ENCODE data around the gene SLC26A2. TPM values are rescaled to one million over a fixed set of nuclear protein-coding genes. Genes with fewer than 3 reads are reported as not detected.
"Not testable (repeated sequence)": the region's sequence is repeated elsewhere in the genome, so short reads cannot be mapped to it uniquely, and the experiment has no call there.

Gene SLC26A2
- total RNA-seq, 1 donor from 2014 or later, result 7.7 TPM

- H3K27ac Mint-ChIP-seq, result no peak overlapping the region
These were observed 62.1 kb downstream of the SLC26A2 start for GRCh38 chr5:150022681-150023080.

GRCh38 chr5:150023136-150023535 is 62.6 kb downstream of the SLC26A2 start:
- no peak overlapping the region for H3K4me3 Mint-ChIP-seq (ENCODE audit: low read depth)
- intact Hi-C loops (cut with micrococcal nuclease), result no loop called here
- H3K27ac Mint-ChIP-seq, result no peak overlapping the region
- H3K9me3 Mint-ChIP-seq, result no peaks in the 10 kb centered on the region
- peaks cover 16% of the 10 kb centered on the region for H3K4me1 Mint-ChIP-seq (ENCODE audit: low read depth)
- peaks cover 78% of the 10 kb centered on the region for H3K36me3 Mint-ChIP-seq (ENCODE audit: low read depth)
- H3K27me3 Mint-ChIP-seq (ENCODE audit: low read depth), result no peaks in the 10 kb centered on the region
- no peak for DNase-seq (ENCODE audit: low spot score)

More at GRCh38 chr5:150022681-150023080, 62.1 kb downstream of the SLC26A2 start:
- H3K4me1 Mint-ChIP-seq (ENCODE audit: low read depth), result peaks cover 16% of the 10 kb centered on the region
- intact Hi-C loops (cut with micrococcal nuclease), result no loop called here
- H3K36me3 Mint-ChIP-seq (ENCODE audit: low read depth), result peaks cover 77% of the 10 kb centered on the region
- no peak overlapping the region for H3K4me3 Mint-ChIP-seq (ENCODE audit: low read depth)
- H3K27me3 Mint-ChIP-seq (ENCODE audit: low read depth), result no peaks in the 10 kb centered on the region
- no peaks in the 10 kb centered on the region for H3K9me3 Mint-ChIP-seq
- DNase-seq (ENCODE audit: low spot score), result no peak

GRCh38 chr5:150024346-150024984 is 63.9 kb downstream of the SLC26A2 start:
- H3K9me3 Mint-ChIP-seq, result no peaks in the 10 kb centered on the region
- H3K27ac Mint-ChIP-seq, result no peak overlapping the region
- no peaks in the 10 kb centered on the region for H3K27me3 Mint-ChIP-seq (ENCODE audit: low read depth)
- intact Hi-C loops (cut with micrococcal nuclease), result no loop called here
- H3K36me3 Mint-ChIP-seq (ENCODE audit: low read depth), result peaks cover 76% of the 10 kb centered on the region
- no peak for DNase-seq (ENCODE audit: low spot score)
- H3K4me1 Mint-ChIP-seq (ENCODE audit: low read depth), result peaks cover 14% of the 10 kb centered on the region
- H3K4me3 Mint-ChIP-seq (ENCODE audit: low read depth), result no peak overlapping the region

GRCh38 chr5:150026682-150027172 is 66.2 kb downstream of the SLC26A2 start:
- no peak for DNase-seq (ENCODE audit: low spot score)
- intact Hi-C loops (cut with micrococcal nuclease), result no loop called here
- no peak overlapping the region for H3K27ac Mint-ChIP-seq
- peaks cover 6% of the 10 kb centered on the region for H3K4me1 Mint-ChIP-seq (ENCODE audit: low read depth)
- no peaks in the 10 kb centered on the region for H3K27me3 Mint-ChIP-seq (ENCODE audit: low read depth)
- H3K9me3 Mint-ChIP-seq, result no peaks in the 10 kb centered on the region
- peaks cover 70% of the 10 kb centered on the region for H3K36me3 Mint-ChIP-seq (ENCODE audit: low read depth)
- H3K4me3 Mint-ChIP-seq (ENCODE audit: low read depth), result no peak overlapping the region

- H3K27ac Mint-ChIP-seq; H3K4me1 Mint-ChIP-seq (ENCODE audit: low read depth); DNase-seq (ENCODE audit: low spot score); H3K27me3 Mint-ChIP-seq (ENCODE audit: low read depth); H3K9me3 Mint-ChIP-seq; intact Hi-C loops (cut with micrococcal nuclease); H3K4me3 Mint-ChIP-seq (ENCODE audit: low read depth): not testable (repeated sequence)
- H3K36me3 Mint-ChIP-seq (ENCODE audit: low read depth), result peaks cover 68% of the 10 kb centered on the region
These were observed 67.5 kb downstream of the SLC26A2 start for GRCh38 chr5:150028047-150028446.

- no peaks in the 10 kb centered on the region for H3K4me1 Mint-ChIP-seq (ENCODE audit: low read depth)
- no peak overlapping the region for H3K27ac Mint-ChIP-seq
- H3K4me3 Mint-ChIP-seq (ENCODE audit: low read depth), result no peak overlapping the region
- peaks cover 83% of the 10 kb centered on the region for H3K36me3 Mint-ChIP-seq (ENCODE audit: low read depth)
- DNase-seq (ENCODE audit: low spot score), result no peak
- no peaks in the 10 kb centered on the region for H3K27me3 Mint-ChIP-seq (ENCODE audit: low read depth)
- no peaks in the 10 kb centered on the region for H3K9me3 Mint-ChIP-seq
- intact Hi-C loops (cut with micrococcal nuclease), result no loop called here
These were observed 72.8 kb downstream of the SLC26A2 start for GRCh38 chr5:150033334-150033733.

GRCh38 chr5:150034662-150035061 is 74.1 kb downstream of the SLC26A2 start:
- no peaks in the 10 kb centered on the region for H3K27me3 Mint-ChIP-seq (ENCODE audit: low read depth)
- intact Hi-C loops (cut with micrococcal nuclease), result no loop called here

GRCh38 chr5:150035139-150035895 is 74.8 kb downstream of the SLC26A2 start:
- Mint-ChIP-seq H3K36me3 (ENCODE audit: low read depth) (peaks cover 81% of the 10 kb centered on the region), H3K27ac (no peak overlapping the region), H3K9me3 (no peaks in the 10 kb centered on the region), H3K4me3 (ENCODE audit: low read depth) (no peak overlapping the region), H3K4me1 (ENCODE audit: low read depth) (no peaks in the 10 kb centered on the region), H3K27me3 (ENCODE audit: low read depth) (no peaks in the 10 kb centered on the region)
- DNase-seq (ENCODE audit: low spot score), result no peak
- intact Hi-C loops (cut with micrococcal nuclease), result no loop called here

More at GRCh38 chr5:150034662-150035061, 74.1 kb downstream of the SLC26A2 start:
- no peak for DNase-seq (ENCODE audit: low spot score)
- Mint-ChIP-seq H3K4me1 (ENCODE audit: low read depth) (no peaks in the 10 kb centered on the region), H3K36me3 (ENCODE audit: low read depth) (peaks cover 79% of the 10 kb centered on the region), H3K27ac (no peak overlapping the region), H3K9me3 (no peaks in the 10 kb centered on the region), H3K4me3 (ENCODE audit: low read depth) (no peak overlapping the region)

GRCh38 chr5:150036513-150036912 is 76.0 kb downstream of the SLC26A2 start:
- Mint-ChIP-seq H3K36me3 (ENCODE audit: low read depth) (peaks cover 82% of the 10 kb centered on the region), H3K4me1 (ENCODE audit: low read depth) (no peaks in the 10 kb centered on the region), H3K27ac (no peak overlapping the region)

More at GRCh38 chr5:150036513-150036912, 76.0 kb downstream of the SLC26A2 start:
- no peak overlapping the region for H3K4me3 Mint-ChIP-seq (ENCODE audit: low read depth)
- no peak for DNase-seq (ENCODE audit: low spot score)
- no peaks in the 10 kb centered on the region for H3K9me3 Mint-ChIP-seq
- intact Hi-C loops (cut with micrococcal nuclease), result no loop called here
- no peaks in the 10 kb centered on the region for H3K27me3 Mint-ChIP-seq (ENCODE audit: low read depth)

Other genes starting within 250 kb of the SLC26A2 start
- 7.1 and 8.5 TPM in 2 replicates for gene PPARGC1B, start 230.4 kb upstream of the SLC26A2 start, total RNA-seq
- not detected in 2 replicates for gene PDE6A, start 16.0 kb upstream of the SLC26A2 start, total RNA-seq
- gene TIGD6, start 39.9 kb downstream of the SLC26A2 start, total RNA-seq, result 2.4 and 2.6 TPM in 2 replicates
- gene HMGXB3, start 40.0 kb downstream of the SLC26A2 start, total RNA-seq, result 39.6 and 42.2 TPM in 2 replicates
- gene CSF1R, start 125.8 kb downstream of the SLC26A2 start, total RNA-seq, result 0.18 and 0.27 TPM in 2 replicates
- 0.46 and 1.3 TPM in 2 replicates for gene PDGFRB, start 195.1 kb downstream of the SLC26A2 start, total RNA-seq
- gene CDX1, start 206.0 kb downstream of the SLC26A2 start, total RNA-seq, result not detected in 2 replicates
- not detected in 2 replicates for gene SLC6A7, start 229.3 kb downstream of the SLC26A2 start, total RNA-seq

All from activated T-helper 2 cell treated with anti-CD3 and anti-CD28 coated beads, Interferon-gamma antibody, Interleukin-2, Interleukin-4, amounts not matched to agents 10 μg/mL and 5 μg/mL and 100 μg/mL, durations not matched to agents 14 hours and 24 hours and 36 hours (primary cell).